HCT116 (cell line): ENCODE data around the gene NTSR1. TPM values are rescaled to one million over a fixed set of nuclear protein-coding genes. Genes with fewer than 3 reads are reported as not detected.

ENCODE experiments used
- ATAC-seq: fragments of 200-7000 bp; cut with Tn5 transposase; 2 replicates; pipeline ENCODE4 v1.9.1; 2020; ENCODE audit warnings: mild to moderate bottlenecking, moderate library complexity
- BruUV-seq: library from RNA; stranded (reverse); fragments of 400-500 nt; replicated peaks from 2 replicates; lab custom pipeline; 2021; lab: Mats Ljungman, UMichigan
- CTCF ChIA-PET: fragments of 300-600 bp; sonication (Branson Sonifier 250); formaldehyde crosslinking; loops from one replicate; lab custom pipeline; 2021; ENCODE audit warnings: antibody characterized with exemption; lab: Charles Lee
- POLR2A ChIA-PET: fragments of 300-600, 350-600 bp; sonication (Branson Sonifier 250); formaldehyde crosslinking; loops from one replicate; lab custom pipeline; 2021; ENCODE audit warnings: antibody characterized with exemption; lab: Charles Lee
- RAD21 ChIA-PET, 2 experiments: fragments of 300-600 bp; sonication (Branson Sonifier 250); formaldehyde crosslinking; loops; one replicate each; lab custom pipeline; 2023; ENCODE audit warnings: low total read pairs in 2 of 2; ENCODE audit not compliant: uncharacterized antibody in 2 of 2, unreplicated experiment in 2 of 2, low non-redundant PET in 1 of 2; lab: Charles Lee
- DNase-seq: peaks from one replicate; pipeline ENCODE4 v3.0.0-alpha.2; 2010; ENCODE audit warnings: low read depth, low spot score
- H2AFZ ChIP-seq: fragments of 200-600 bp; shearing (Covaris generic), sonication (generic); 2 replicates; pipeline ENCODE4 v1.6.1; 2017; ENCODE audit warnings: low read depth, mixed run types, mixed read lengths, antibody characterized with exemption, low read length; ENCODE audit not compliant: poor library complexity, severe bottlenecking
- H3K27ac ChIP-seq: 2 replicates; pipeline ENCODE4 v1.5.1; 2012; ENCODE audit warnings: low read depth, low read length
- H3K27me3 ChIP-seq: fragments of 200-600 bp; sonication (generic); 2 replicates; pipeline ENCODE4 v1.6.1; 2016; ENCODE audit warnings: mixed run types, low read length, mixed read lengths; ENCODE audit not compliant: insufficient read depth
- H3K36me3 ChIP-seq, 2 experiments: fragments of 200-500 bp in 1 of 2; fragments of 200-600 bp in 1 of 2; sonication (Bioruptor generic) in 1 of 2; sonication (generic) in 1 of 2; 2 replicates each; pipeline versions ENCODE4 v1.5.1 to v1.6.1; 2014 to 2016; ENCODE audit warnings: low read length in 2 of 2, inconsistent platforms in 1 of 2, mixed read lengths in 1 of 2, mixed run types in 1 of 2; ENCODE audit not compliant: insufficient read depth in 2 of 2, control insufficient read depth in 1 of 2
- H3K4me1 ChIP-seq, 2 experiments: fragments of 200-600 bp in 1 of 2; sonication (generic) in 1 of 2; 2 replicates each; pipeline versions ENCODE4 v1.5.1 to v1.6.1; 2012 to 2017; ENCODE audit warnings: low read length in 2 of 2, inconsistent platforms in 1 of 2, mild to moderate bottlenecking in 1 of 2, mixed read lengths in 1 of 2, mixed run types in 1 of 2, moderate library complexity in 1 of 2; ENCODE audit not compliant: insufficient read depth in 2 of 2, control insufficient read depth in 1 of 2
- H3K4me2 ChIP-seq: fragments of 200-600 bp; sonication (generic); 2 replicates; pipeline ENCODE4 v1.6.1; 2017; ENCODE audit warnings: mixed run types, low read length, mixed read lengths
- H3K4me3 ChIP-seq, 2 experiments: fragments of 200-600 bp in 1 of 2; sonication (generic) in 1 of 2; replicated peaks in 1 of 2; 2 replicates each; pipeline ENCODE4 v1.5.1; 2011 to 2016; ENCODE audit warnings: low read length in 2 of 2, control low read depth in 1 of 2, low read depth in 1 of 2, mild to moderate bottlenecking in 1 of 2, mixed read lengths in 1 of 2, mixed run types in 1 of 2
- H3K79me2 ChIP-seq: fragments of 200-600 bp; sonication (generic); 2 replicates; pipeline ENCODE4 v1.6.1; 2017; ENCODE audit warnings: mild to moderate bottlenecking, mixed run types, low read length, moderate library complexity, mixed read lengths; ENCODE audit not compliant: insufficient read depth
- H3K9ac ChIP-seq: fragments of 200-600 bp; sonication (generic); 2 replicates; pipeline ENCODE4 v1.6.1; 2016; ENCODE audit warnings: low read length, mixed read lengths
- H3K9me2 ChIP-seq: fragments of 200-600 bp; sonication (generic), shearing (Covaris generic); 2 replicates; pipeline ENCODE4 v1.6.1; 2017; ENCODE audit warnings: mixed run types, mild to moderate bottlenecking, moderate library complexity; ENCODE audit not compliant: insufficient read depth
- H3K9me3 ChIP-seq, 2 experiments: fragments of 200-500 bp in 1 of 2; fragments of 200-600 bp in 1 of 2; sonication (Bioruptor generic) in 1 of 2; sonication (generic) in 1 of 2; 2 replicates each; pipeline ENCODE4 v1.6.1; 2014 to 2017; ENCODE audit warnings: low read length in 2 of 2, mixed read lengths in 2 of 2, inconsistent platforms in 1 of 2, low read depth in 1 of 2, mild to moderate bottlenecking in 1 of 2, mixed run types in 1 of 2, moderate library complexity in 1 of 2; ENCODE audit not compliant: control insufficient read depth in 1 of 2, insufficient read depth in 1 of 2
- H4K20me1 ChIP-seq: fragments of 200-600 bp; sonication (generic), shearing (Covaris generic); 2 replicates; pipeline ENCODE4 v1.6.1; 2017; ENCODE audit warnings: mixed run types, mild to moderate bottlenecking, moderate library complexity; ENCODE audit not compliant: insufficient read depth
- CBX3 ChIP-seq: IDR thresholded peaks from 2 replicates; pipeline ENCODE4 v1.6.1; 2012; ENCODE audit warnings: low read depth
- CEBPB ChIP-seq: IDR thresholded peaks from 2 replicates; pipeline ENCODE4 v1.6.1; 2012; ENCODE audit warnings: low read depth
- EGR1 ChIP-seq: IDR thresholded peaks from 2 replicates; pipeline ENCODE4 v1.6.1; 2012; ENCODE audit warnings: low read depth
- ELF1 ChIP-seq: IDR thresholded peaks from 2 replicates; pipeline ENCODE4 v1.6.1; 2012; ENCODE audit warnings: low read depth, borderline replicate concordance
- EZH2 ChIP-seq: fragments of 200-600 bp; sonication (generic); IDR thresholded peaks from 2 replicates; pipeline ENCODE4 v1.6.1; 2017; ENCODE audit warnings: antibody characterized with exemption, mixed run types
- EZH2phosphoT487 ChIP-seq: fragments of 200-600 bp; IDR thresholded peaks from 2 replicates; pipeline ENCODE4 v1.6.1; 2018; ENCODE audit warnings: antibody characterized with exemption, borderline replicate concordance
- FOSL1 ChIP-seq: IDR thresholded peaks from 2 replicates; pipeline ENCODE4 v1.6.1; 2012; ENCODE audit warnings: low read depth
- POLR2A ChIP-seq: IDR thresholded peaks from 2 replicates; pipeline ENCODE4 v1.7.0; 2011; ENCODE audit warnings: borderline replicate concordance; ENCODE audit not compliant: insufficient read depth, insufficient read length; ENCODE audit errors: extremely low read depth
- POLR2AphosphoS5 ChIP-seq: IDR thresholded peaks from 2 replicates; pipeline ENCODE4 v1.6.1; 2011; ENCODE audit warnings: mild to moderate bottlenecking, low read depth, low read length, moderate library complexity
- RAD21 ChIP-seq: IDR thresholded peaks from 2 replicates; pipeline ENCODE4 v1.6.1; 2012; ENCODE audit warnings: low read depth, mild to moderate bottlenecking
- SP1 ChIP-seq: IDR thresholded peaks from 2 replicates; pipeline ENCODE4 v1.6.1; 2012; ENCODE audit warnings: low read depth
- SRF ChIP-seq: IDR thresholded peaks from 2 replicates; pipeline ENCODE4 v1.6.1; 2012; ENCODE audit warnings: low read depth
- TCF7L2 ChIP-seq: IDR thresholded peaks from 2 replicates; pipeline ENCODE4 v1.7.0; 2011; ENCODE audit warnings: borderline replicate concordance, inconsistent platforms; ENCODE audit not compliant: insufficient read depth, insufficient read length; ENCODE audit errors: extremely low read depth
- ZFX ChIP-seq: fragments of 450-650 bp; IDR thresholded peaks from 2 replicates; pipeline ENCODE4 v1.6.1; 2017
- ZNF274 ChIP-seq: fragments of 200-500 bp; sonication (Bioruptor generic); IDR thresholded peaks from 2 replicates; pipeline ENCODE4 v1.6.1; 2014; ENCODE audit warnings: mild to moderate bottlenecking, low read depth, low read length, inconsistent platforms
- intact Hi-C: fragments of 100-400 bp; cut with micrococcal nuclease; formaldehyde crosslinking; loops from 2 replicates; pipeline ENCODE4 v1.10.0; 2022
- total RNA-seq: library from RNA; stranded (reverse); gene quantifications from one replicate; pipeline ENCODE4 v1.2.1, GENCODE V29; 2021; ENCODE audit not compliant: unreplicated experiment
- TF ChIP-seq, protein P1 (sequence below): IDR thresholded peaks from 2 replicates; pipeline ENCODE4 v1.6.1; 2012
- TF ChIP-seq, protein P2 (sequence below): IDR thresholded peaks from 2 replicates; pipeline ENCODE4 v1.6.1; 2011; ENCODE audit warnings: mild to moderate bottlenecking, low read length, moderate library complexity; ENCODE audit not compliant: insufficient replicate concordance; ENCODE audit errors: extremely low read depth
- TF ChIP-seq, protein P3 (sequence below): IDR thresholded peaks from 2 replicates; pipeline ENCODE4 v1.6.1; 2012

NTSR1 gene
- total RNA-seq, 1 experiment from 2014 or later = 187 TPM

DNA sequence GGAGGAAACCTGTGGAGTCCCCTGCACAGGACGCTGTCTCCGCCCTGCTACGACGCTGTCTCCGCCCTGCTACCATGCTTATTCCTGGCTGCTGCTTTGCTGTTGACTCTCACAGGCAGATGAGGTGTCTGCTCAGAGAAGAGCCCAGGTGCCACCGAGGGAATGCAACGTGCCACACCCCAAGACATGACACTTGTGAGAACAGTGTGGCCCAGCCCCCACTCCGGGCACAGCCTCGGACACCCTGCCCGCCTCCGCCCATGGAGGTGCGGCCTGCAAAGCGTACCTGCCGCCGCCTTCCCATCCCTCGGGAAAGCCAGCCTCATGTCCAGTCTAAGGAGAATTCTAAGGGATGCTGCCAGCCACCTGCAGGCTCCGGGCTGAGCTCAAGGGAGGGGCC lies 72.1 kb downstream of the NTSR1 start:
- CTCF ChIA-PET = interaction anchor here (1.4 kb wide), 1 partner anchor 13 kb away, joined by 3 read pairs; no protein-coding TSS in a partner anchor
- Histone ChIP-seq H3K9ac (no peak overlapping the region), H3K27me3 (no peaks in the 10 kb centered on the region), H3K9me2 (no peaks in the 10 kb centered on the region), H3K36me3 (no peaks in the 10 kb centered on the region), H2AFZ (no peak overlapping the region), H3K4me2 (no peak overlapping the region), H3K79me2 (peaks cover 6% of the 10 kb centered on the region; the same call in 1 of the 2 replicates), H3K4me3 (no peak overlapping the region), H3K4me1 (peaks cover 15 to 47% of the 10 kb centered on the region in 2 experiments; a peak in 3 of 4 replicates), H3K9me3 (no peaks in the 10 kb centered on the region), H4K20me1 (no peaks in the 10 kb centered on the region), H3K27ac (no peak overlapping the region)
- RAD21 ChIA-PET = no interaction called here
- no peak for DNase-seq
- POLR2A ChIA-PET = no interaction called here
- BruUV-seq = no TSS peak
- intact Hi-C loops = no loop called here
- no peak for ATAC-seq
- TF ChIP-seq, protein P1, sequence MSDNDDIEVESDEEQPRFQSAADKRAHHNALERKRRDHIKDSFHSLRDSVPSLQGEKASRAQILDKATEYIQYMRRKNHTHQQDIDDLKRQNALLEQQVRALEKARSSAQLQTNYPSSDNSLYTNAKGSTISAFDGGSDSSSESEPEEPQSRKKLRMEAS = no peak
- TF ChIP-seq FOSL1 (no peak), EZH2phosphoT487 (no peak), ELF1 (no peak), EGR1 (no peak), CBX3 (no peak), POLR2AphosphoS5 (no peak), ZNF274 (no peak), EZH2 (no peak), ZFX (no peak), TCF7L2 (no peak), CEBPB (no peak), SP1 (no peak), SRF (no peak), RAD21 (no peak), POLR2A (no peak)
- TF ChIP-seq, protein P2, sequence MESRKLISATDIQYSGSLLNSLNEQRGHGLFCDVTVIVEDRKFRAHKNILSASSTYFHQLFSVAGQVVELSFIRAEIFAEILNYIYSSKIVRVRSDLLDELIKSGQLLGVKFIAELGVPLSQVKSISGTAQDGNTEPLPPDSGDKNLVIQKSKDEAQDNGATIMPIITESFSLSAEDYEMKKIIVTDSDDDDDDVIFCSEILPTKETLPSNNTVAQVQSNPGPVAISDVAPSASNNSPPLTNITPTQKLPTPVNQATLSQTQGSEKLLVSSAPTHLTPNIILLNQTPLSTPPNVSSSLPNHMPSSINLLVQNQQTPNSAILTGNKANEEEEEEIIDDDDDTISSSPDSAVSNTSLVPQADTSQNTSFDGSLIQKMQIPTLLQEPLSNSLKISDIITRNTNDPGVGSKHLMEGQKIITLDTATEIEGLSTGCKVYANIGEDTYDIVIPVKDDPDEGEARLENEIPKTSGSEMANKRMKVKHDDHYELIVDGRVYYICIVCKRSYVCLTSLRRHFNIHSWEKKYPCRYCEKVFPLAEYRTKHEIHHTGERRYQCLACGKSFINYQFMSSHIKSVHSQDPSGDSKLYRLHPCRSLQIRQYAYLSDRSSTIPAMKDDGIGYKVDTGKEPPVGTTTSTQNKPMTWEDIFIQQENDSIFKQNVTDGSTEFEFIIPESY = no peak
- TF ChIP-seq, protein P3, sequence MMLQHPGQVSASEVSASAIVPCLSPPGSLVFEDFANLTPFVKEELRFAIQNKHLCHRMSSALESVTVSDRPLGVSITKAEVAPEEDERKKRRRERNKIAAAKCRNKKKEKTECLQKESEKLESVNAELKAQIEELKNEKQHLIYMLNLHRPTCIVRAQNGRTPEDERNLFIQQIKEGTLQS = no peak
